GM21717 (cell line): ENCODE measurements around the gene AGO1.
"Not testable (repeated sequence)": the region's sequence is repeated elsewhere in the genome, so short reads cannot be mapped to it uniquely, and the experiment has no call there.

Experiments
- ATAC-seq: cut with Tn5 transposase; IDR thresholded peaks from one replicate; pipeline ENCODE4 v1.9.1; 2021; ENCODE audit warnings: mild to moderate bottlenecking, moderate library complexity; ENCODE audit not compliant: unreplicated experiment

The AGO1 gene

DNA sequence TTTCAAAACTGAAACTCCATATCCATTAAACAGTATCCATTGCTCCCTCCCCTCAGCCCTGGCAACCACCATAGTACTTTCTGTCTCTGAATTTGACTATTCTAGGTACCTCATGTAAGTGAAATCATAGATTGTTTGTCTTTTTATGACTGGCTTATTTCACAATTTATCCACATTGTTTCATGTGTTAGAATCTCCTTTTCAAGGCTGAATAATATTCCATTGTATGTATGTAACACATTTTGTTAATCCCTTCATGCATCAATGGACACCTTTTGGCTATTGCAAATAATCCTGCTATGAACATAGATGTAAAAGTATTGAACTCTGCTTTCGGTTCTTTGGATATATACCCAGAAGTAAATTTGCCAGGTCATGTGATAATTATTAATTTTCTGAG is 85.4 kb downstream of the AGO1 start:
- no peak for ATAC-seq

GRCh38 chr1:35971601-35972000 is 88.6 kb downstream of the AGO1 start:
- no peak for ATAC-seq

DNA sequence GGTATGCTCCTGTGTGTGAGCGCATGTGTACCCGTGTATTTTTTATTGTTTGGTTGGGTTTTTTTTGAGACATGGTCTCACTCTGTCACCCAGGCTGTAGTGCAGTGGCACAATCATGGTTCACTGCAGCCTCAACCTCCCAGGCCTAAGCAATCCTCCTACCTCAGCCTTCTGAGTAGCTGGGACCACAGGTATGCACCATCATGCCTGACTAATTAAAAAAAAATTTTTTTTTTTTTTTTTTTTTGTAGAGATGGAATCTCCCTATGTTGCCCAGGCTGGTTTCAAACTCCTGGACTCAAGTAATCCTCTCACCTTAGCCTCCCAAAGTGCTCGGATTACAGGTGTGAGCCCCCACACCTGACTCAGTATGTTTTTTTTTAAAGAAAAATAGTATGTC is 89.6 kb downstream of the AGO1 start:
- not testable (repeated sequence) for ATAC-seq

GRCh38 chr1:35980090-35980489 is 97.1 kb downstream of the AGO1 start:
- ATAC-seq = no peak
